Activated CD8-positive, alpha-beta memory T cell treated with anti-CD3 and anti-CD28 coated beads for 48 hours (primary cell): ENCODE results near the gene OR10H4.
"Not testable (repeated sequence)": the region's sequence is repeated elsewhere in the genome, so short reads cannot be mapped to it uniquely, and the experiment has no call there.

Source experiments
- DNase-seq, 3 experiments: peaks; one replicate each; pipeline ENCODE4 v3.0.0-alpha.2; 2020; ENCODE audit warnings: low read depth in 2 of 3, low spot score in 2 of 3

OR10H4 gene, protein sequence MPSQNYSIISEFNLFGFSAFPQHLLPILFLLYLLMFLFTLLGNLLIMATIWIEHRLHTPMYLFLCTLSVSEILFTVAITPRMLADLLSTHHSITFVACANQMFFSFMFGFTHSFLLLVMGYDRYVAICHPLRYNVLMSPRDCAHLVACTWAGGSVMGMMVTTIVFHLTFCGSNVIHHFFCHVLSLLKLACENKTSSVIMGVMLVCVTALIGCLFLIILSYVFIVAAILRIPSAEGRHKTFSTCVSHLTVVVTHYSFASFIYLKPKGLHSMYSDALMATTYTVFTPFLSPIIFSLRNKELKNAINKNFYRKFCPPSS

DNA sequence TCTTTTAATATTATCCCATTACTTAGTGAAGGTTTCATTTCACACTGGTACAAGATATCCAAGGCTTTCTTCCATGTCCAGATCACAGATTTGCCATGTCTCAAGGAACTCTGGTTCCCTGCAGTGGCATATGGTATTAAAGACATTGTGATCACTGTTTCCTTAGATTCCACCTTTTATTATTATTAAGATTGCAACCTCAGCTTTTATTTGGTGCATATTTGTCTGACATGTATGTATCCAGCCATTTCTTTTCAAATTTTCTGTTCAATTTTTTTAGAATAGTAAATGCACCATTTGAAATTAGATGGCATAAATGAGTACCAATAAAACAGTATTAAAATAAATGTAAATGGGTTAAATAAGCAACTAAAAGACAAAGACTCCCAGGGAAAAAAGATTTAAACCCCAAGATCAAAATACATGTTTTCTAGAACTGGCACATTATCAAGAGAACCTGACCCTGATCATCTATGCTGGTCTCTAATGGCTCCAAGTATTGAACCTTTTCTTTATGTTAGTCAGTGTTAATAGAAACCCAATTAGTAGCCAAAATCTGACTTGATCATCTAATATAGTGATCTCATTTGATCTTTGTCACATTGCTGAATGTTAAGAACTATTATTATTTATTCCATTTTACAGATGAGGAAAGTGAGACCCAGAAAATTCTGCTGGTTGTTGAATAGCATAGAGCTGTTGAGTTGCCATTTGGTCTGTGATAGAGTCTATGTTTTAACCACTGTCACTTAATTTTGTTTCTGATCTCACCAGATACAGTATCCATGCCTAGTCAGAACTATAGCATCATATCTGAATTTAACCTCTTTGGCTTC lies at the start of gene OR10H4:
OR10H4 (plus strand) TSS at position 786 of the 836 bp plus-strand sequence; CDS start at position 786, 0 bp downstream.
- no peak for DNase-seq

DNA sequence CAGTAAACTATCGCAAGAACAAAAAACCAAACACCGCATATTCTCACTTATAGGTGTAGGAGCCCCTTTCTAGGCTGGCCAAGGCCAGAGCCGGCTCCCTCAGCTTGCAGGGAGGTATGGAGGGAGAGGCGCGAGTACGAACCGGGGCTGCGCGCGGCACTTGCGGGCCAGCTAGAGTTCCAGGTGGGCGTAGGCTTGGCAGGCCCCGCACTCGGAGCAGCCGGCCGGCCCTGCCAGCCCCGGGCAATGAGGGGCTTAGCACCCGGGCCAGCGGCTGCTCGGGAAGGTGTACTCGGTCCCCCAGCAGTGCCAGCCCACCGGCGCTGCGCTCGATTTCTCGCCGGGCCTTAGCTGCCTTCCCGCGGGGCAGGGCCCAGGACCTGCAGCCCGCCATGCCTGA lies 49.2 kb upstream of the OR10H4 start:
- DNase-seq: not testable (repeated sequence)

DNA sequence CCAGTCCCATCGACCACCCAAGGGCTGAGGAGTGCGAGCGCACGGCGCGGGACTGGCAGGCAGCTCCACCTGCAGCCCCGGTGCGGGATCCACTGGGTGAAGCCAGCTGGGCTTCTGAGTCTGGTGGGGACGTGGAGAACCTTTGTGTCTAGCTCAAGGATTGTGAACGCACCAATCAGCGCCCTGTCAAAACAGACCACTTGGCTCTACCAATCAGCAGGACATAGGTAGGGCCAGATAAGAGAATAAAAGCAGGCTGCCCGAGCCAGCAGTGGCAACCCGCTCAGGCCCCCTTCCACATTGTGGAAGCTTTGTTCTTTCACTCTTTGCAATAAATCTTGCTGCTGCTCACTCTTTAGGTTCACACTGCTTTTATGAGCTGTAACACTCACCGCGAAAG lies 48.8 kb upstream of the OR10H4 start:
- DNase-seq: not testable (repeated sequence)

DNA sequence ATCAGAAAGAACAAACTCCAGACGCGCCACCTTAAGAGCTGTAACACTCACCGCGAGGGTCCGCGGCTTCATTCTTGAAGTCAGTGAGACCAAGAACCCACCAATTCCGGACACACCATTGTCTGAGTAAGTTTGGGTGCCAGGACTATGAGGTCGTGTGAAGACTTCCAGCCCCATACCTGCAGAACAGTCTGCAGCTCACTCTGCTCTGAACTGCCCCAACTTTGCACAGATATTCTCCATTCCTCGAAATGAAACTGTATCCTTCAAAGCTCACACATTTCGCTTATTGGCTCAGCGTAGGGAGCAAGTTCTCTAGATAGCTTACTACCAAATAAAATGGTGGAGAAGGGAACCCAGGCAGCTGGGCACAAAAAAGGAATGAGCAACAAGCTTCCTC lies 48.3 kb upstream of the OR10H4 start:
- DNase-seq: no peak

DNA sequence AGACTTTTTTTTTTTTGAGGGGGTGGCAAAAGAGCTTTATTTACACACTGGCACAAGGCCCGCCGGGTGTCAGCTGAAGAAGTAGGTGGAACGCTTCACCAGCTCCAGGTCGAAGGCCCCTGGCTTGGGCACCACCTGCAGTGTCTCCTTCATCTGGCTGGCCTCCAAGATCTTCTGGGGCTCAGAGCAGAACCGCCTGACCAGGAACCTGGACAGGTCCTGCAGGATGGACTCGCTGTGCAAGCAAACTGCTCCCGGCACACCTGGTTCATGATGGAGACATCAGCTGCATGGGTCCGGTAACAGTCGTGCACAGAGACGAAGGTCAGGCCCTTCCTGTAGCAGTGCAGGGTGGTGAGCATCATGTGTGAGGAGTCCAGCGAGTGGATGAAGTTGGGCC lies 46.6 kb upstream of the OR10H4 start:
- DNase-seq: no peak

DNA sequence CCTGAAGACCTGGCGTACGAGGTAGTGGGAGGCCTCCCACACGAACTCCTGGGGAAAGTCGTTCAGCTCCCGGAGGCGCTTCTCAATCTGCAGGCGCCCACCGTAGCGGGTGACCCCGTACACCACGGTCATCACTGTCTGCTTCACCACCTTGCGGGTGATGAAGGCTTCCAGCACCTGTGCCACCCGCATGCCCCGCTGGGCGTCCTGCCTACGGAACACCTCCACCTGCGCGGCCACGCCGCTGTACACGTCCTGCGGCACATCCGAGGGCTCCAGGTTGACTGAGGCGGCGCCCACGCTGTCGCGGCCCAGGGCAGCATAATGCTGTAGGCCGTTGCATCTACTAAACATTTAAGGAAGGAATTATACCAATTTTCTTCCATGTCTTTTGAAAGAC lies 45.9 kb upstream of the OR10H4 start:
- DNase-seq: not testable (repeated sequence)

DNA sequence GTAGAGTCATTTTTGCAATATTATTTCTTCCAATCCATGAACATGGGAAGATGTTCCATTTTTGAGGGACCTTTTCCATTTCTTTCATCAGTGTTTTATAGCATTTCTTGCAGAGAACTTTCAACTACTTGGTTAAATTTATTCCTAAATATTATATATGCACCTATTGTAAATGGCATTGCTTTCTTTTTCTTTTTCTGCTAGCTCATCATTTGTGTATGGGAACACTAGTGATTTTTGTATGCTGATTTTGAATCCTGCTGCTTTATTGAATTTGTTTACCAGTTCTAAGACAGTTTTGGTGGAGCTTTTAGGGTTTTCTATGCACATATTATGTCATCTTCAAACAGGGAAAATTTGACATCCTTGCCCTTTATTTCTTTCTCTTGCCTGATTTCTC lies 43.8 kb upstream of the OR10H4 start:
- no peak for DNase-seq

DNA sequence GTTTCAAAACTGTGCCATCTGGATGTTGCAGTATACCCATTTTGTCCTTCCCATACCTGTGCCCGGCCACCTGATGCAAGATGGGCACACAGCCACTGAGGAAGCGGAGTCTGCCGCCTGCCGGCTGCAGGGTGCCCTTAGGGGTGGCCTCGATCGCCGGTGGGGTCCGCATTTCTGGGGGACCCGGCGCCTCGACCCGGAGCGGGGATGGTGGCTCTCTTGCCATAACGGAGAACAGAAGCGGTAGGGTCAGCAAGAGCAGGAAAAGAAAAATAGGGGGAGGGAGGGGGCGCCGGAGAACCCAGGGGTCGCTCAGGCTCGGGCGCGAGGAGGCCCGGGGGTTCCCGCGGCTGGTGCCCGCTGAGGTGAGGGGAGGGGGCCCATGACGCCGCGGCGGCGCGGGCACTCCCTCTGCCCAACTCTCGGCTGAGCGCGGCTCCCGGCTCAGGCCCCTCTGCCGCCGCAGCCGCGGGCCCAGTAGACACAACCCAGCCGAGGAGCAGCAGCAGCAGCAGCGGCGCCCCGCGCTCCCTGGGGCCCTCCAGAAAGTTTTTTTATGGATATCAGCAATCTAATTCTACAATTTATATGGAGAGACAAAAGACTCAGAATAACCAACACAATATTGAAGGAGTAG lies 37.1 kb upstream of the OR10H4 start:
- no peak for DNase-seq

DNA sequence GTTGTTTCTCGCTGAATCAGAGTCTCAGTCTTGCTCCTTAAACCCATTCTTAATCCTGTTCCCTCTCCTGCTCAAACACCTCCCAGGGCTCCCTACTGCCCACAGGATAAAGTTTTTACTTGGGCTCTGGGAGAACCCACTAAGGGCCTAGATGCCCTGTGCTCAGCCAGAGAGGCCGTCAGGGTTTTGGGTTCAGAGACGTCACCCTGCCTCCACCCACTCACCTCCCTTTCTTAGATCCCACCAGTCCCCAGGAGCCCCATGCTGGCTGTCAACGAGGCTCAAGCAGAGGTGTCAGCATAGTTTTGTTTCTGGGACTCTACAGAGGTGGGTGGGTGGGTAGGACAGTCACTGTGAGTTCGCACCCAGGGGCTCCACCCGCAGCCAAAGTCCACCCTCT lies 35.4 kb upstream of the OR10H4 start:
- DNase-seq: no peak

DNA sequence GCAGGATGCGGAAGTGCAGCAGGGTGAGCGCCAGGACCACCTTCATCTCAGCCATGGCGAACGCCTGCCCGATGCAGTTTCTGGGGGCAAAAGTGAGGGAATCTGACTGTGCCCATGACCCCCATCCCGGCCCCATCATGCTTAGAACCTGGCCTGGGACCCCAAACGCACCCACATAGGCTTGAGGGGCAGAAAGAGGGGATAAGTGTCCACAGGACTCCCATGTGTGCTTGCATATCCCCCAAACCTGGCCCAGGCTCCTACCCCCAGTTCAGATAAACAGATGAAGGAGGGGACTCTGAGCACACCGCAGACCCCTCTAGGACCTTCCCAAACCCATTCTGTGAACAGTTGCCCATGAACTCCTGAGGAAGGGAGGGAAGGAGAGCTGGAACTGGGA lies 35.0 kb upstream of the OR10H4 start:
- no peak for DNase-seq

DNA sequence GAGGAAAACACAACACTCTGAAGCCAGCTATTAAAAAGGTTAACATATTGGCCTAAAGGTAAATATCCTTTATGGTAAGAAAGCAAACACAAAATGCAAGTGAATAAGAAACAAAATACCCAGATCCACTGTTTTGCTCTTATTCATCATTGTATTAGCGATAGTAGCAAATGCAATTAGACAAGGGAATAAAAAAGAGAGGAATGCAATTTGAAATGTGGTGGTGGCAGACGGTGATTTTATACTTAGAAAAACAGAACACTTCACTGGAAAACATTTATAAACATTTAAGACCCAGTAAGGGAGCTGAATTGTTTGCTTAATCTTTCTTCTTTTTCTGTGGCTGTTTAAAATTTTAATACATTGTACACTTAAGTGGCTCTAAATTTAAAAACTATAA lies 33.7 kb upstream of the OR10H4 start:
- DNase-seq: no peak

DNA sequence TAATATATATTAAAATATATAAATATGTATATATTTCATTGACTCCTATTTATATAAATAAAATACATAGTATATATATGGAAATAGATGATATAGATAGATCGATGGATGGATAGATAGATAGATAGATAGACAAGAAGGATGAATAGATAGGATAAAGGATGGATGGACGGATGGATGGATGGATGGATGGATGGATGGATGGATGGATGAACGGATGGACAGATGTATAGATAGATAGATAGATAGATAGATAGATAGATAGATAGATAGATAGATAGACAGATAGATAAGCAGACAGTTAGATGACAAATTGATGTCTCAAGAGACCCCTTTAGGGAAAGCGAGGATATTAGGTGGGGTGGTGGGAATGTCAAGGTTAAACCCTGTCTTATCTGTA lies 29.6 kb upstream of the OR10H4 start:
- DNase-seq: no peak

DNA sequence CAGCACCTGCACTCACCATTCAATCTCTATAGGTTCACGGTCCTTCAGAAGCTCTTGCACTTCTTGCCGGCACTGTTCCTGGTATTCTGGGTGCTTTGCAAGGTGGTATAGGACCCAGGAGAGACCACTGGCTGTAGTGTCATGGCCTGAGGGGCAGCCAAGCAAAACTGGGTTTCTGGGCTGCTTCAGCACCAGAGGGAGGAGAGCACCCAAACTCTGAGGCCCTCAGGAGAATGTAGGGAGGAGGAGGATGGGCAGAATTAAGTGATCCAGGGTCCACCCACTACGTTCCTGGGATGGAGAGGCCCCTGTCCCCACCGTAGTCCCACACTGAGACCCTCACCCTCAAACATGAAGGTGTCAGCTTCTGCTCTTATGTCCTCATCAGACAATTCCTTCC lies 26.8 kb upstream of the OR10H4 start:
- DNase-seq: no peak

DNA sequence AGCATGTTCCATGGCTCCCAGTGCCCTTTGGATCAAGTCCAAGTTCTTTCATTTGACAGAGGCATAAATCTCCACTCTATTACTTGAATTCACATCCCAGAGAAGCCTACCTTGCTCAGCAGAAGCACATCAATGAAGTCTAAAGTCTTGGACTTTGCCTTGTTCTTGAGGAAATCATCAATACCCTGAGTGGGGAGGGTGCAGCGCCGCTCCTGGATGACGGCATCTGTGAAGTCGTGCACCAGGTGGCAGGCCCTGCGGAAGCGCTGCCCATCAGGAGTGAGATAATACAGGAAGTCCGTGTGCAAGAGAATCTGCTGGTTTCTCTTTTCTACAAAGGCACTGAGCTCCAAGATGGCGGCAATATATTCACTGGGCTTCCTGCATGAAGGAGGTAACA lies 25.1 kb upstream of the OR10H4 start:
- no peak for DNase-seq

DNA sequence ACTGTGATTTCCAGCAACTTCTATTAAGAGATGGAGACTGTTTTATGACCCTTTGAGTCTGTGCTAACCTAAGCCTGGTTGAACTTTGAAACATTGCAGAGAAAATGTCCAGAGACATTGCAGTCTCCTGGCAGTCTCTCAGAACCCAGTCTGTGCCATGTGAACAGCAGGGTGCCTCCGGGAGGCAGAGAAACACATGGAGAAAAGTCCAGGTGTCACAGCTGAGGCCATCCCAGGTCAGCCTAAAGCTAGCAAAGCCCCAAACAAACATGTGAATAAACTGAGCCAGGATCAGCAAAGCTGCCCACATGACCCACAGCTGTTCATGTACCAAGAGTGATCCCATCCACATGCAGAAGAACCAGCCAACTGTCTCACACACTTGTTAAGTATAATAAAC lies 22.3 kb upstream of the OR10H4 start:
- no peak for DNase-seq

DNA sequence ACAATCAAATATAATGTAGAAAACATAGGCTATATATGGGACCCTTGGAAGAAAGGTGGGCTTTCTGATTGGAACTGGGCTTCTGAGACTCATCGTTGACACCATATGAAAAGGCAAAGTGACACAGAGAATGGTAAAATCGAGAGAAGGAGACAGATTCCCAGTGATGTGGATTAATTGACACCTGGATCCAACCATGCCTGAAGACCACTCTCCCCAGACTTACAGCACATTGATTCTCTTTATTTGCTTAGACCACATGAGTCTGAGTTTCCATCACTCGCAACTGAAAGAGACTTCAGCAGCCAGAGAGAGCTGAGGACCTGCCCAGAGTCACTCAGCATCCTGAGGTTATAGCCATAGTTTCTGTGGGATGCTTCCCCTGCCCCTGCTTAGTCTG lies 20.5 kb upstream of the OR10H4 start:
- DNase-seq: no peak

DNA sequence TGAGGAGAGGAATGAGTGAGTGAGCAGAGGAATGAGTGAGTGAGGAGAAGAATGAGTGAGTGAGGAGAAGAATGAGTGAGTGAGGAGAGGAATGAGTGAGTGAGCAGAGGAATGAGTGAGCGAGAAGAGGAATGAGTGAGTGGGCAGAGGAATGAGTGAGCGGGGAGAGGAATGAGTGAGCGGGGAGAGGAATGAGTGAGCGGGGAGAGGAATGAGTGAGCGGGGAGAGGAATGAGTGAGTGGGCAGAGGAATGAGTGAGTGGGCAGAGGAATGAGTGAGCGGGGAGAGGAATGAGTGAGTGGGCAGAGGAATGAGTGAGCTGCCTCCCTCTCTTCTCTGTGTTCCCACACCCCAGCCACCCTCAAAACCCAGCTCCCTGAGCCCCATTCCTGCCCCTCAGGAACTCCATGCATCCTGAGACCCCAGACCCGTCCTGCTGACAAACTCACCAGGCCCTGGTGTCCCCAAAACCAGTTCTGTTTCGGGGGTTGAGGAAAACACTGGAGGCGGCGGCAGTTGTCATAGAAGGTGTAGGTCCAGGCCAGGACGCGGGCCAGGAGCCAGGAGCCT lies 15.0 kb upstream of the OR10H4 start:
- DNase-seq: peak in 1 of 3 experiments; percentile 9

DNA sequence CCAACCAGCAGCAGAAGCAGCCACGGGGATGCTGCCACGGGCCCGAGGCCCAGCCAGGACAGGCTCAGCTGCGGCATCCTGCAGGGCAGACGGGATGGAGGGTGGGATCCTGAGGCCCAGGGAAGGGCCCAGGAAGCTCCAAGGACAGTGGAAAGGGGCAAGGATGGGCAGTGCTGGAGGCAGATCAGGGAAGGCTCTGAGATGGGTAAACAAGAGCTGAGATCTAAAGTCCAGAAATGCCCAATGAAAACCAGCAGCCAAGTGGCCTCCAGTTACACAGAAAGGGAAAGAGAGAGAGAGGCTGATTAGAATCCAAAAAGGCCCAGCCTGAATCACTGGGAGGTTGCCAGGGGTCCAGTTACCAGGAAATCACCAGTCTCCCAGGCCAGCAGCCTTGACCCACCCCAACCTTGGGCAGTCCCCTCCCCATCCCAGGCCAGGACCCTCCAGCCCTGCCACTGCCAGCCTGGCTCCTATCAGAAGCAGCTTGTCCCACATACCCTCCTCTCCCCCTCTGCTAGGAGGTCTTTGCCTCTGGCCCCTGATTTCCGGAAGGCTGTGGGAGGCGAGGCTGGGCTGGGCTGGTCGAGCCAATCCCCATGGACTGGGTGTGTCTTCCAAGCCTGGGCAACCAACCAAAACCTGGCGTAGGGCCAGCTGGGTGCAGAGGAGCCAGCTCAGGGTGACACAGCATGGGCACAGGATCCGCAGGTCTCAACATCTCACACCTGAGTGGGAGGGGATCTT lies 14.3 kb upstream of the OR10H4 start, which contains the start of gene CYP4F11:
CYP4F11 (minus strand) TSS at position 198 of the 747 bp plus-strand sequence; CDS start at position 77, 121 bp downstream.
- no peak for DNase-seq

DNA sequence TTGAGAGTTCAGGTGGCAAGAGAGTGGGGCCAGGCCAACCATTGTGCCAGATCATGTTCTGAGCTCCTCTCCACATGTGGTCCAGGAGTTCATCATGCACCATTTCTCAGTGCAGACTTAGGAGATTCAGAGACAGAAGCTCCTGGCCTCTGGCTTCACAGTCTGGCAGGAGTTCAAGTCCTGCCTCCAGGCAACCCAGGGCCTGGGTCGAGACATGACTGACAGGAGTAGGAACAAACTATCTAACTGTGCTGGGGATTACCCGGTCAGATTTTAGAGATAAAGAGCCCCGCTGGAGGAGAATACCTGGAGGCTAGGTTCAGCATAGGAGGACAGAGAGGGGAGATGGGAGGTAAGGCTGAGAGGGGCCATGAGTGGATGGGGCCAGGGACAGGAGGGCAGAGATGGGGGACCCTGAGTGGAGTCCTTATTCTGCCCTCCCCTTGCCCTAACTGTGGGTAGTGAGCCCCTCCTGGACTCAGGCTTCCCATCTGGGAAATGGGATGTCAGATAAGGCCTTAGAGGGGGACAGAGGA lies 13.6 kb upstream of the OR10H4 start:
- DNase-seq: no peak

DNA sequence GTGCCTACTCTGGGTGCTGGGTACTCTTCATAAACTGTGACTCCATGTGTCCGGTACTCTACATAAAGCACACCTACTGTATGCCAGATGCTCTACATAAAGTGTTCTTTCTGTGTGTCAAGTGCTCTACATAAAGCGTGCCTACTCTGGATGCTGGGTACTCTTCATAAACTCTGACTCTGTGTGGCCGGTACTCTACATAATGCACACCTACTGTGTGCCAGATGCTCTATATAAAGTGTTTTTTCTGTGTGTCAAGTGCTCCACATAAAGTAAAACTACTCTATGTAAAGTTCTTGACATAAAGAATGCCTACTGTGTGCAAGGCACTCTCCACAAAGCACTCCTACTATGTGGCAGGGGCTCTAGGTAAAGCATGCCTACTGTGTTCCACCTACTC lies 12.6 kb upstream of the OR10H4 start:
- no peak for DNase-seq

DNA sequence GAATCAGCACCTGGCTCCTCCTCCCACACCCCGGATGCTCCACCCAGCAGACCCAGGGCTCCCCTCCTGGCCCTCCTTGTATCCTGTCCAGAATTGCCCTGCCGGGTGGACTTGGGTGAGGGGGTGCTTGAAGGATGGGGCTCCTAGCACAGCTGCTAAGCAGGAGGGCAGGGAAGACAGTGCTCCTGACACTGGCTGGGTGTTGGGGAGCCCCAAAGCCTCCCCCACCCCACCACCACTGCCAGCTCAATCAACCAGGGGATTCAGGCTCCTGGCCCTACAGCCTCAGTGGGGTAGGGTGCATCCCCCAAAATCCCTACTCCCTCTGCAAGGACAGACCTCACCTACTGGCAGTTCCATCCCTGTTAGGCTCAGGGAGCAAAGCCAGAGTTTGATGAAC lies 11.9 kb upstream of the OR10H4 start:
- no peak for DNase-seq
